Naive thymus-derived CD4-positive, alpha-beta T cell (primary cell): ENCODE data around the gene HAUS7. TPM values are rescaled to one million over a fixed set of nuclear protein-coding genes. Genes with fewer than 3 reads are reported as not detected.

ENCODE experiments used
- ATAC-seq: fragments of 150-1000 bp; cut with Tn5 transposase; 2 replicates; pipeline ENCODE4 v1.10.0; 2021; ENCODE audit warnings: mild to moderate bottlenecking, moderate library complexity
- CTCF ChIA-PET: fragments of 350-600 bp; sonication (Branson Sonifier 250); formaldehyde crosslinking; loops from one replicate; lab custom pipeline; 2021; ENCODE audit warnings: antibody characterized with exemption; lab: Charles Lee
- POLR2A ChIA-PET: fragments of 350-600 bp; sonication (Branson Sonifier 250); formaldehyde crosslinking; loops from one replicate; lab custom pipeline; 2021; ENCODE audit warnings: antibody characterized with exemption, inconsistent platforms; lab: Charles Lee
- DNase-seq, 9 donors: peaks; one replicate each; pipeline versions ENCODE4 v3.0.0 to v3.0.0-alpha.2; 2020 to 2022; ENCODE audit warnings: mixed read lengths in 1 of 9
- H3K27ac ChIP-seq: one replicate; pipeline ENCODE4 v1.7.0; 2013; ENCODE audit warnings: mild to moderate bottlenecking, low read depth, low read length, moderate library complexity
- H3K27me3 ChIP-seq, 2 donors: one replicate each; pipeline ENCODE4 v1.7.0; 2013; ENCODE audit warnings: low read length in 2 of 2, mild to moderate bottlenecking in 2 of 2, moderate library complexity in 2 of 2; ENCODE audit not compliant: control insufficient read depth in 2 of 2, insufficient read depth in 2 of 2
- H3K36me3 ChIP-seq, 3 experiments: 1 replicate in 2 of 3; 2 replicates in 1 of 3; pipeline ENCODE4 v1.7.0; 2013; ENCODE audit warnings: low read length in 3 of 3, mild to moderate bottlenecking in 3 of 3, moderate library complexity in 1 of 3; ENCODE audit not compliant: insufficient read depth in 3 of 3, control insufficient read depth in 2 of 3
- H3K4me1 ChIP-seq, 2 donors: one replicate each; pipeline ENCODE4 v1.7.0; 2013; ENCODE audit warnings: low read length in 2 of 2, mild to moderate bottlenecking in 2 of 2, moderate library complexity in 1 of 2; ENCODE audit not compliant: control insufficient read depth in 2 of 2, insufficient read depth in 2 of 2
- H3K4me3 ChIP-seq: 2 replicates; pipeline ENCODE4 v1.7.0; 2013; ENCODE audit warnings: mild to moderate bottlenecking, low read length
- H3K9me3 ChIP-seq, 3 experiments: 1 replicate in 2 of 3; 2 replicates in 1 of 3; pipeline ENCODE4 v1.7.0; 2013; ENCODE audit warnings: low read length in 3 of 3; ENCODE audit not compliant: control insufficient read depth in 2 of 3
- H3K27ac Mint-ChIP-seq, 9 donors: one replicate each; pipeline ENCODE4 v1.8.0; 2020 to 2022; ENCODE audit warnings: mixed read lengths in 9 of 9, mild to moderate bottlenecking in 8 of 9, moderate library complexity in 5 of 9, inconsistent platforms in 2 of 9
- H3K27me3 Mint-ChIP-seq, 5 donors: one replicate each; pipeline ENCODE4 v1.8.0; 2021 to 2022; ENCODE audit warnings: mixed read lengths in 5 of 5, mild to moderate bottlenecking in 1 of 5
- H3K36me3 Mint-ChIP-seq, 5 donors: one replicate each; pipeline ENCODE4 v1.8.0; 2020 to 2022; ENCODE audit warnings: mixed read lengths in 5 of 5, mild to moderate bottlenecking in 3 of 5, inconsistent platforms in 1 of 5
- H3K4me1 Mint-ChIP-seq, 7 donors: one replicate each; pipeline ENCODE4 v1.8.0; 2020 to 2022; ENCODE audit warnings: mixed read lengths in 7 of 7, mild to moderate bottlenecking in 3 of 7, inconsistent platforms in 1 of 7
- H3K4me3 Mint-ChIP-seq, 10 donors: one replicate each; pipeline ENCODE4 v1.8.0; 2020 to 2022; ENCODE audit warnings: mild to moderate bottlenecking in 10 of 10, mixed read lengths in 10 of 10, moderate library complexity in 6 of 10, inconsistent platforms in 2 of 10
- H3K9me3 Mint-ChIP-seq, 11 donors: one replicate each; pipeline ENCODE4 v1.8.0; 2020 to 2022; ENCODE audit warnings: mixed read lengths in 11 of 11, mild to moderate bottlenecking in 4 of 11, inconsistent platforms in 1 of 11, moderate library complexity in 1 of 11
- intact Hi-C, 2 donors: fragments of 100-400 bp; cut with micrococcal nuclease; formaldehyde crosslinking; loops; one replicate each; pipeline ENCODE4 v1.15.1; 2023
- polyA plus RNA-seq, 2 donors: library from polyadenylated mRNA; unstranded; fragments of 300-500 nt; fragmentation: Illumina TruSeq; gene quantifications; one replicate each; pipeline ENCODE4 v1.2.3, GENCODE V29; 2021
- total RNA-seq, 6 experiments: library from RNA in 5 of 6; stranded (reverse) in 5 of 6; gene quantifications; 1 replicate in 5 of 6; 2 replicates in 1 of 6; pipeline ENCODE4 v1.2.3 and lab custom pipeline; 2021 to 2026

HAUS7 gene
- total and polyA plus RNA-seq, 7 experiments from 2014 or later, result 20.7 to 44.8 (median 28.4) TPM

GRCh38 chrX:153449368-153450113 lies 20.8 kb downstream of the HAUS7 start:
- intact Hi-C loops, result no loop called here
- ATAC-seq (no peak), DNase-seq (no peak)
- H3K36me3 ChIP-seq, result peaks cover 0 to 16% (median 0%) of the 10 kb centered on the region in 3 experiments
- H3K9me3 ChIP-seq, result no peaks in the 10 kb centered on the region
- no peaks in the 10 kb centered on the region for H3K4me1 ChIP-seq
- H3K27me3 ChIP-seq, result no peaks in the 10 kb centered on the region
- H3K27ac ChIP-seq, result no peak overlapping the region
- ChIA-PET CTCF (interaction anchor here (0.7 kb wide), 1 partner anchor 19 kb away, joined by 3 read pairs; no protein-coding TSS in a partner anchor), POLR2A (interaction anchor here (0.6 kb wide), 1 partner anchor 57 kb away, joined by 3 read pairs; no protein-coding TSS in a partner anchor)
- H3K4me3 ChIP-seq, result no peak overlapping the region
- Mint-ChIP-seq H3K4me3 (no peak overlapping the region), H3K4me1 (no peaks in the 10 kb centered on the region), H3K36me3 (peaks cover 0 to 3% (median 0%) of the 10 kb centered on the region in 5 donors), H3K9me3 (no peaks in the 10 kb centered on the region), H3K27me3 (no peaks in the 10 kb centered on the region), H3K27ac (no peak overlapping the region)

GRCh38 chrX:153448556-153449367 lies 21.6 kb downstream of the HAUS7 start:
- H3K36me3 ChIP-seq, result peaks cover 0 to 16% (median 0%) of the 10 kb centered on the region in 3 experiments
- DNase-seq (no peak), ATAC-seq (no peak)
- ChIA-PET POLR2A (interaction anchor here (0.6 kb wide), 1 partner anchor 57 kb away, joined by 3 read pairs; no protein-coding TSS in a partner anchor), CTCF (no interaction called here)
- no peak overlapping the region for H3K4me3 Mint-ChIP-seq
- no peaks in the 10 kb centered on the region for H3K27me3 ChIP-seq
- H3K9me3 ChIP-seq, result no peaks in the 10 kb centered on the region
- no peaks in the 10 kb centered on the region for H3K27me3 Mint-ChIP-seq
- H3K27ac ChIP-seq, result no peak overlapping the region
- H3K4me1 Mint-ChIP-seq, result no peaks in the 10 kb centered on the region
- no peaks in the 10 kb centered on the region for H3K4me1 ChIP-seq
- intact Hi-C loops, result no loop called here
- no peaks in the 10 kb centered on the region for H3K9me3 Mint-ChIP-seq
- no peak overlapping the region for H3K27ac Mint-ChIP-seq
- no peak overlapping the region for H3K4me3 ChIP-seq
- H3K36me3 Mint-ChIP-seq, result peaks cover 0 to 3% (median 0%) of the 10 kb centered on the region in 5 donors

DNA sequence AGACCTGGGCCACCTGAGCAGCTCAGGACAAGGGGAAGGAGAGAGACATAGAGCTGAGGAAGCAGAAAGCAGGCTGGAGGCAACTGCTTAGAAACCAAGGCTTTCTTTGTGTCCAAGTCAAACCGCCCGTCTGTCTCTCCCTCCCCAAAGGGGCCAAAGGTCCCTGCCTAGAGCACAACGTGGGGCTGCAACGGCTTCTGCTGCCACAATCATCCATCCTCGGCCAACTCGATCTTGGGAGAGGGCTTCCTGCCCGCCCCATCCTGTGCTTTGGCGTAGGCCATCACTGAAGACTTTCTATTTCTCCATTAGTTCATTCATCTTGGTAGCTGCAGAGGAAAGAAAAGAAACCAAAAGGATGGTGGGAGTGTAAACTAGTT lies 22.8 kb downstream of the HAUS7 start:
- no peak overlapping the region for H3K4me3 ChIP-seq
- POLR2A ChIA-PET, result no interaction called here
- ATAC-seq (no peak), DNase-seq (no peak)
- H3K9me3 ChIP-seq, result no peaks in the 10 kb centered on the region
- no peaks in the 10 kb centered on the region for H3K4me1 ChIP-seq
- no peaks in the 10 kb centered on the region for H3K27me3 ChIP-seq
- CTCF ChIA-PET, result no interaction called here
- H3K27ac ChIP-seq, result no peak overlapping the region
- H3K36me3 ChIP-seq, result peaks cover 0 to 16% (median 0%) of the 10 kb centered on the region in 3 experiments
- Mint-ChIP-seq H3K4me3 (no peak overlapping the region), H3K36me3 (peaks cover 0 to 3% (median 0%) of the 10 kb centered on the region in 5 donors), H3K27me3 (no peaks in the 10 kb centered on the region), H3K4me1 (no peaks in the 10 kb centered on the region), H3K9me3 (no peaks in the 10 kb centered on the region), H3K27ac (peak overlapping the region in 1 of 9 donors; percentile 70)
- intact Hi-C loops, result no loop called here

- Mint-ChIP-seq H3K27ac (no peak overlapping the region), H3K36me3 (peaks cover 0 to 3% (median 0%) of the 10 kb centered on the region in 5 donors), H3K4me3 (no peak overlapping the region), H3K27me3 (no peaks in the 10 kb centered on the region), H3K4me1 (no peaks in the 10 kb centered on the region), H3K9me3 (no peaks in the 10 kb centered on the region)
- Histone ChIP-seq H3K36me3 (peaks cover 0 to 16% (median 0%) of the 10 kb centered on the region in 3 experiments), H3K27ac (no peak overlapping the region), H3K27me3 (no peaks in the 10 kb centered on the region), H3K4me3 (no peak overlapping the region), H3K9me3 (no peaks in the 10 kb centered on the region), H3K4me1 (no peaks in the 10 kb centered on the region)
- CTCF ChIA-PET, result no interaction called here
- ATAC-seq, result no peak
- intact Hi-C loops, result no loop called here
- POLR2A ChIA-PET, result no interaction called here
- DNase-seq, result no peak
Measured at GRCh38 chrX:153446950-153447580, 23.3 kb downstream of the HAUS7 start.

DNA sequence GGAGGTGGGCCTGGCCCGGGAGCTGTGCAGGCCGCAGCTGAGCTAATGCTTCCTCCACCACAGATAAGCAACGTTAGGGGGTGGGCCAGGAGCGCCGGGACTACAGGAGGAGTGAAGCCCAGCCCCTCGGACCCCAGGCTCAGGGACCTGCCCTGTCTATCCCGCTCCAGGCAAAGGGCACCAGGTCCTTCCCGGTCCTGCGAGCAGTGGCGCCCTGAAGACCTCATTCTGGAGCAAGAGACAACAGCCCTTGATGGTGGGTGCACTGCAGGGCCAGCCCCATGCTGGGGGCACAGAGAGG lies 23.8 kb downstream of the HAUS7 start:
- Mint-ChIP-seq H3K27ac (peak overlapping the region in 1 of 9 donors; percentile 18), H3K4me1 (no peaks in the 10 kb centered on the region), H3K27me3 (no peaks in the 10 kb centered on the region), H3K4me3 (no peak overlapping the region), H3K36me3 (peaks cover 0 to 3% (median 0%) of the 10 kb centered on the region in 5 donors), H3K9me3 (no peaks in the 10 kb centered on the region)
- H3K4me1 ChIP-seq, result no peaks in the 10 kb centered on the region
- ATAC-seq, result no peak
- no peaks in the 10 kb centered on the region for H3K27me3 ChIP-seq
- DNase-seq, result no peak
- H3K4me3 ChIP-seq, result no peak overlapping the region
- peaks cover 0 to 12% (median 0%) of the 10 kb centered on the region in 3 experiments for H3K36me3 ChIP-seq
- no peak overlapping the region for H3K27ac ChIP-seq
- POLR2A ChIA-PET, result no interaction called here
- no peaks in the 10 kb centered on the region for H3K9me3 ChIP-seq
- intact Hi-C loops, result no loop called here
- CTCF ChIA-PET, result no interaction called here

- CTCF ChIA-PET, result no interaction called here
- peak within 1 kb of the TSS in 1 of 9 donors; percentile 18 for H3K27ac Mint-ChIP-seq
- intact Hi-C loops, result no loop called here
Measured at GRCh38 chrX:153445856-153446635, 24.3 kb downstream of the HAUS7 start, which contains the start of gene TREX2. TREX2 (minus strand) TSS chrX:153446056; CDS start chrX:153445430, 626 bp downstream.

More at GRCh38 chrX:153445856-153446635, 24.3 kb downstream of the HAUS7 start, which contains the start of gene TREX2:
- POLR2A ChIA-PET, result no interaction called here
- Mint-ChIP-seq H3K9me3 (no peaks in the 10 kb centered on the region), H3K4me3 (no peak within 1 kb of the TSS), H3K27me3 (no peaks in the 10 kb centered on the region), H3K36me3 (peaks cover 0 to 3% (median 0%) of the 10 kb centered on the region in 5 donors), H3K4me1 (no peaks in the 10 kb centered on the region)
- ATAC-seq, result no peak
- Histone ChIP-seq H3K36me3 (peaks cover 0 to 10% (median 0%) of the 10 kb centered on the region in 3 experiments), H3K4me1 (no peaks in the 10 kb centered on the region), H3K27ac (no peak within 1 kb of the TSS), H3K4me3 (no peak within 1 kb of the TSS), H3K9me3 (no peaks in the 10 kb centered on the region), H3K27me3 (no peaks in the 10 kb centered on the region)
- DNase-seq, result no peak
